GM12878 (cell line): Measurements from ENCODE around the gene GIGYF2. TPM values are rescaled to one million over a fixed set of nuclear protein-coding genes. Genes with fewer than 3 reads are reported as not detected.

ENCODE experiments used
- ATAC-seq: fragments of 200-7000 bp; cut with Tn5 transposase; 3 replicates; pipeline ENCODE4 v1.9.1; 2020; ENCODE audit warnings: mild to moderate bottlenecking, moderate library complexity
- BruUV-seq: library from RNA; stranded (reverse); fragments of 400-500 nt; replicated peaks from 2 replicates; lab custom pipeline; 2021; lab: Mats Ljungman, UMichigan
- CTCF ChIA-PET: fragments of 300-600 bp; sonication (Branson Sonifier 250); formaldehyde crosslinking; extraction: SDS; loops from one replicate; lab custom pipeline; 2021; ENCODE audit warnings: inconsistent platforms; lab: Yijun Ruan, JAX
- POLR2A ChIA-PET: fragments of 350-600 bp; formaldehyde crosslinking; extraction: SDS; loops from one replicate; lab custom pipeline; 2021; ENCODE audit warnings: inconsistent platforms; lab: Charles Lee
- RAD21 ChIA-PET: fragments of 300-600 bp; sonication (Branson Sonifier 250); formaldehyde crosslinking; loops from one replicate; lab custom pipeline; 2023; ENCODE audit warnings: antibody characterized with exemption; ENCODE audit not compliant: unreplicated experiment; lab: Charles Lee
- SMC1A ChIA-PET: fragments of 300-600 bp; sonication (Branson Sonifier 250); formaldehyde crosslinking; loops from one replicate; lab custom pipeline; 2023; ENCODE audit not compliant: unreplicated experiment, uncharacterized antibody; lab: Charles Lee
- DNase-seq: peaks from one replicate; pipeline ENCODE4 v3.0.0-alpha.2; 2011; ENCODE audit warnings: low read depth, low spot score
- FAIRE-seq: peaks from 3 replicates; lab custom pipeline; 2011; peaks lifted over from hg19 to GRCh38; lab: Jason Lieb, UNC
- H2AFZ ChIP-seq: 2 replicates; pipeline ENCODE4 v1.6.0; 2011; ENCODE audit warnings: low read depth, low read length, control low read depth; ENCODE audit not compliant: control insufficient read depth
- H3K27ac ChIP-seq: 2 replicates; pipeline ENCODE4 v1.5.1; 2011; ENCODE audit warnings: control low read depth; ENCODE audit not compliant: control insufficient read depth, insufficient read depth
- H3K27me3 ChIP-seq, 2 experiments: replicated peaks in 1 of 2; 2 replicates each; pipeline versions ENCODE4 v1.6.0 to v1.6.1; 2011; ENCODE audit warnings: low read length in 1 of 2; ENCODE audit not compliant: control insufficient read depth in 2 of 2, insufficient read depth in 2 of 2
- H3K36me3 ChIP-seq, 2 experiments: 2 replicates each; pipeline ENCODE4 v1.5.1; 2011; ENCODE audit warnings: low read length in 1 of 2; ENCODE audit not compliant: control insufficient read depth in 2 of 2, insufficient read depth in 2 of 2
- H3K4me1 ChIP-seq: 2 replicates; pipeline ENCODE4 v1.6.1; 2011; ENCODE audit warnings: mild to moderate bottlenecking, low read length, moderate library complexity, mixed read lengths; ENCODE audit not compliant: control insufficient read depth, insufficient read depth
- H3K4me2 ChIP-seq: 2 replicates; pipeline ENCODE4 v1.6.0; 2011; ENCODE audit warnings: control low read depth; ENCODE audit not compliant: control insufficient read depth, insufficient read depth
- H3K4me3 ChIP-seq: fragments of 200-600 bp; sonication (generic); 2 replicates; pipeline ENCODE4 v1.5.1; 2016
- H3K79me2 ChIP-seq: 2 replicates; pipeline ENCODE4 v1.6.0; 2011; ENCODE audit warnings: low read length; ENCODE audit not compliant: control insufficient read depth, insufficient read depth
- H3K9ac ChIP-seq: 2 replicates; pipeline ENCODE4 v1.8.0; 2011; ENCODE audit warnings: low read length, control low read depth, mixed read lengths; ENCODE audit not compliant: control insufficient read depth, insufficient read depth
- H3K9me3 ChIP-seq: replicated peaks from 3 replicates; pipeline ENCODE4 v1.5.1; 2011; ENCODE audit warnings: mild to moderate bottlenecking, low read length; ENCODE audit not compliant: control insufficient read depth, insufficient read depth
- H4K20me1 ChIP-seq: 2 replicates; pipeline ENCODE4 v1.6.0; 2011; ENCODE audit not compliant: control insufficient read depth, insufficient read depth
- BCL3 ChIP-seq: IDR thresholded peaks from 2 replicates; pipeline ENCODE4 v1.6.1; 2011; ENCODE audit warnings: borderline replicate concordance, low read depth, mild to moderate bottlenecking, moderate library complexity, low read length; ENCODE audit not compliant: insufficient read depth, poor library complexity, severe bottlenecking
- CEBPB ChIP-seq, 2 experiments: fragments of 150-350 bp in 1 of 2; IDR thresholded peaks; 2 replicates each; pipeline ENCODE4 v1.6.1; 2012 to 2014; ENCODE audit warnings: low read depth in 2 of 2, low read length in 2 of 2, borderline replicate concordance in 1 of 2, inconsistent platforms in 1 of 2
- WGBS: methylation state at CpG from one replicate; pipeline ENCODE4 v1.1.6; 2016; ENCODE audit warnings: low lambda C conversion rate; ENCODE audit not compliant: insufficient replicate concordance, insufficient coverage; ENCODE audit errors: missing lambda C conversion rate; 5-methylcytosine and 5-hydroxymethylcytosine counted together
- in situ Hi-C: fragments of 300-500 bp; cut with MboI; formaldehyde crosslinking; loops from 9 replicates; pipeline ENCODE4 v1.14.3; 2018; ENCODE audit warnings: mixed read lengths
- intact Hi-C: fragments of 100-400 bp; cut with micrococcal nuclease; formaldehyde crosslinking; loops from one replicate; pipeline ENCODE4 v1.14.2; 2022; ENCODE audit not compliant: unreplicated experiment
- polyA plus RNA-seq, 11 experiments: library from polyadenylated mRNA; depleted of rRNA in 4 of 11; unstranded in 6 of 11; stranded (reverse) in 5 of 11; fragments of >200 nt; fragmentation: Nextera tagmentation in 4 of 11; fragmentation: Illumina TruSeq in 1 of 11; extraction: Ambion mirVana in 4 of 11; extraction: Trizol in 1 of 11; gene quantifications; 1 replicate in 1 of 11; 2 replicates in 10 of 11; pipeline versions ENCODE4 v1.2.1 to v1.2.3, GENCODE V29; 2011 to 2016; ENCODE audit warnings: inconsistent platforms in 2 of 11, missing spikeins in 2 of 11, low read depth in 1 of 11
- total RNA-seq, 4 experiments: library from RNA; depleted of rRNA in 3 of 4; stranded (reverse); fragments of >200 nt in 3 of 4; fragmentation: Illumina TruSeq in 1 of 4; extraction: Trizol in 1 of 4; gene quantifications; 2 replicates each; pipeline versions ENCODE4 v1.2.1 to v1.2.3, GENCODE V29; 2013 to 2021
- TF ChIP-seq, protein P1 (sequence below): IDR thresholded peaks from 2 replicates; pipeline ENCODE4 v1.6.1; 2011; ENCODE audit warnings: mild to moderate bottlenecking, low read depth, low read length, moderate library complexity; ENCODE audit not compliant: insufficient replicate concordance

GIGYF2 gene
- total and polyA plus RNA-seq, 10 of the 15 experiments (the other 5 are each of a cell fraction or from before 2014, with no cell fraction given) = 12.2 to 47.2 (median 39.0) TPM

- POLR2A ChIA-PET = no interaction called here
- intact Hi-C loops = no loop called here
These were observed 191.1 kb downstream of the GIGYF2 start for GRCh38 chr2:232888099-232888836.

More at GRCh38 chr2:232888099-232888836, 191.1 kb downstream of the GIGYF2 start:
- Histone ChIP-seq H4K20me1 (no peaks in the 10 kb centered on the region), H3K9me3 (no peaks in the 10 kb centered on the region), H3K36me3 (no peaks in the 10 kb centered on the region), H2AFZ (no peak overlapping the region), H3K4me1 (no peaks in the 10 kb centered on the region), H3K4me2 (no peak overlapping the region), H3K79me2 (no peaks in the 10 kb centered on the region), H3K9ac (no peak overlapping the region), H3K27ac (no peak overlapping the region), H3K4me3 (no peak overlapping the region), H3K27me3 (no peaks in the 10 kb centered on the region; a peak in 1 of 4 replicates)
- ATAC-seq (no peak), DNase-seq (no peak), FAIRE-seq (no peak)
- no TSS peak for BruUV-seq
- 79% methylated on average over 21 of the region's 21 CpGs for WGBS
- in situ Hi-C loops = no loop called here
- ChIA-PET RAD21 (no interaction called here), SMC1A (no interaction called here), CTCF (interaction anchor here (0.5 kb wide), 1 partner anchor 68 kb away, joined by 5 read pairs; no protein-coding TSS in a partner anchor)
- no peak for TF ChIP-seq CEBPB (IDR thresholded peaks at IDR 0.05; ENCODE audit: borderline replicate concordance in 1 of 2, low read depth in 2 of 2, low read length in 2 of 2)
- TF ChIP-seq, protein P1, sequence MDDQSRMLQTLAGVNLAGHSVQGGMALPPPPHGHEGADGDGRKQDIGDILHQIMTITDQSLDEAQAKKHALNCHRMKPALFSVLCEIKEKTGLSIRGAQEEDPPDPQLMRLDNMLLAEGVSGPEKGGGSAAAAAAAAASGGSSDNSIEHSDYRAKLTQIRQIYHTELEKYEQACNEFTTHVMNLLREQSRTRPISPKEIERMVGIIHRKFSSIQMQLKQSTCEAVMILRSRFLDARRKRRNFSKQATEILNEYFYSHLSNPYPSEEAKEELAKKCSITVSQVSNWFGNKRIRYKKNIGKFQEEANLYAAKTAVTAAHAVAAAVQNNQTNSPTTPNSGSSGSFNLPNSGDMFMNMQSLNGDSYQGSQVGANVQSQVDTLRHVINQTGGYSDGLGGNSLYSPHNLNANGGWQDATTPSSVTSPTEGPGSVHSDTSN = peak; percentile 10
- peak; percentile 60 for TF ChIP-seq BCL3
